Measurements from ENCODE around the gene BICRAL.

BICRAL gene

GRCh38 chr6:42820512-42821340, 38.9 kb downstream of the BICRAL start:
- in situ Hi-C loops (cut with HindIII; ENCODE audit: low sequenced_read_pairs): no loop called here
- TF ChIP-seq, protein P1, sequence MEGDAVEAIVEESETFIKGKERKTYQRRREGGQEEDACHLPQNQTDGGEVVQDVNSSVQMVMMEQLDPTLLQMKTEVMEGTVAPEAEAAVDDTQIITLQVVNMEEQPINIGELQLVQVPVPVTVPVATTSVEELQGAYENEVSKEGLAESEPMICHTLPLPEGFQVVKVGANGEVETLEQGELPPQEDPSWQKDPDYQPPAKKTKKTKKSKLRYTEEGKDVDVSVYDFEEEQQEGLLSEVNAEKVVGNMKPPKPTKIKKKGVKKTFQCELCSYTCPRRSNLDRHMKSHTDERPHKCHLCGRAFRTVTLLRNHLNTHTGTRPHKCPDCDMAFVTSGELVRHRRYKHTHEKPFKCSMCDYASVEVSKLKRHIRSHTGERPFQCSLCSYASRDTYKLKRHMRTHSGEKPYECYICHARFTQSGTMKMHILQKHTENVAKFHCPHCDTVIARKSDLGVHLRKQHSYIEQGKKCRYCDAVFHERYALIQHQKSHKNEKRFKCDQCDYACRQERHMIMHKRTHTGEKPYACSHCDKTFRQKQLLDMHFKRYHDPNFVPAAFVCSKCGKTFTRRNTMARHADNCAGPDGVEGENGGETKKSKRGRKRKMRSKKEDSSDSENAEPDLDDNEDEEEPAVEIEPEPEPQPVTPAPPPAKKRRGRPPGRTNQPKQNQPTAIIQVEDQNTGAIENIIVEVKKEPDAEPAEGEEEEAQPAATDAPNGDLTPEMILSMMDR (IDR thresholded peaks at IDR 0.05; ENCODE audit: low read depth, low read length): no peak
- no peak overlapping the region for H3K4me3 ChIP-seq (ENCODE audit: low read depth, low read length)
- no peak for DNase-seq (ENCODE audit: low read depth, low spot score)

DNA sequence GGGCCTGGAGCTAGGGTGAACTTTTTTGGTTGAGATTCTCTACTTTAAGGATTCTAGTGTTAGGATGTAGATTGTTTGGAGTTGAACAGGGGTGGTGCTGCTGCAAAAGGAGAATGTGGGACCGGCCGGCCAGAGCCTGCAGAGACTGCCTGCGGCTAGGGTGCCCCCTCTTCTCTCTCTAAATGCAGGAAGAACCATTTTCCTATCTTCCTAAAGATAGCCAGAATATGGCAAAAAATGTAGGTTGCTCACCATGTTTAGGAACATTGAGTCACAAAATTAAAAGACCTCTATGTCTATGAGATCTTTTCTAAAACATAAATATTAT, 39.5 kb downstream of the BICRAL start:
- H3K4me3 ChIP-seq (ENCODE audit: low read depth, low read length): no peak overlapping the region
- DNase-seq (ENCODE audit: low read depth, low spot score): no peak
- in situ Hi-C loops (cut with HindIII; ENCODE audit: low sequenced_read_pairs): no loop called here

DNA sequence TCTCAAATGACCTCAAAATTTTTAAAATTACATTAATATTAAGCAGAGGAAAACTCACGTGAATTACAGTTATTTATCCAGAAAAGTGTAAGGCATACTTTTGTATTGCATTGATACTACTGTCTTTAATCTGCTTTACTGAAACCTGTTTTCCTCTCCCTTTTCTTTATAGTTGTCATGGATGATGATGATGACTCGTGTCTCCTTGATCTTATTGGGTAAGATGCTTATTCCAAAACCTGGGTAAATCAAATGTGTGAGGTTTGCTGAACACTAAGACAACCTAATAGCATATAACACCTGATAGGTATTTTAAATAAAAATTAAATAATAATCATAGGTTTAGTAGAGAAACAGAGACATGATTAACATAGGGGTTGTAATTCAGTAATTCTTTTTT, 40.0 kb downstream of the BICRAL start:
- no peak for DNase-seq (ENCODE audit: low read depth, low spot score)
- in situ Hi-C loops (cut with HindIII; ENCODE audit: low sequenced_read_pairs): no loop called here
- TF ChIP-seq, protein P1 (IDR thresholded peaks at IDR 0.05; ENCODE audit: low read depth, low read length): no peak
- H3K4me3 ChIP-seq (ENCODE audit: low read depth, low read length): no peak overlapping the region

More for the DNA sequence above, 39.5 kb downstream of the BICRAL start:
- TF ChIP-seq, protein P1 (IDR thresholded peaks at IDR 0.05; ENCODE audit: low read depth, low read length): no peak

DNA sequence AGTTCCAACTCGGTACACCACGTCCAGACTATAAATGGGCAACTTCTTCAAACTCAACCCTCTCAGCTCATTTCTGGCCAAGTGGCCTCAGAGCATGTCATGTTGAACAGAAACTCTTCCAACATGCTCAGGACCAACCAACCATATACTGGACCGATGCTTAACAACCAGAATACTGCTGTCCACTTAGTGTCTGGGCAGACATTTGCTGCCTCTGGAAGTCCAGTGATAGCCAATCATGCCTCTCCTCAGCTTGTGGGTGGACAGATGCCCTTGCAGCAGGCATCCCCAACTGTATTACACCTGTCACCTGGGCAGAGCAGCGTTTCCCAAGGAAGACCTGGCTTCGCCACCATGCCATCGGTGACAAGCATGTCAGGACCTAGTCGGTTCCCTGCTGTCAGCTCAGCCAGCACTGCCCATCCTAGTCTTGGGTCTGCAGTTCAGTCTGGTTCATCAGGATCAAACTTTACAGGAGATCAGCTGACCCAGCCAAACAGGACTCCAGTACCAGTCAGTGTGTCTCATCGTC, 47.8 kb downstream of the BICRAL start:
- in situ Hi-C loops (cut with HindIII; ENCODE audit: low sequenced_read_pairs): no loop called here
- H3K4me3 ChIP-seq (ENCODE audit: low read depth, low read length): no peak overlapping the region
- TF ChIP-seq, protein P1 (IDR thresholded peaks at IDR 0.05; ENCODE audit: low read depth, low read length): no peak
- DNase-seq (ENCODE audit: low read depth, low spot score): no peak

DNA sequence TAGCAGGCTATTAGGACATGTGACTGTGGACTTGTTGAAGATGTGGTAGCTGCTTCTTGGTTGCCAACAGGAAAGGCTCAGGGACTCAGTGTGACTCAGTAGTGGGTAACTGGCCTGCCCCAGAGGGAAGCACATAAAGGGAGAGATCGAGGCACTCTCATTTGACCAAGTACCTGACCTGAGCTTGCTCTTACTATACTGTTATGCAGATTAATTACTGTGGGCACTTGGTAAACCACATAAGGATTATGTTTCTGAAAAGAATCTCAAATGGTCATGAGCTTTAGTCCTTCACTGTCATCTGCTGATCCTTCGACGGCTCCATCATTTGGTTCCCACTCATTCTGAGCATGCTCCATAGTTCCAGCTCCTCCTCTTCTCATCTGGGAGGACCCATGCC, 49.4 kb downstream of the BICRAL start:
- in situ Hi-C loops (cut with HindIII; ENCODE audit: low sequenced_read_pairs): no loop called here
- H3K4me3 ChIP-seq (ENCODE audit: low read depth, low read length): no peak overlapping the region
- TF ChIP-seq, protein P1 (IDR thresholded peaks at IDR 0.05; ENCODE audit: low read depth, low read length): no peak
- DNase-seq (ENCODE audit: low read depth, low spot score): peak; percentile 29

GRCh38 chr6:42834056-42834455, 52.2 kb downstream of the BICRAL start:
- no peak for DNase-seq (ENCODE audit: low read depth, low spot score)
- TF ChIP-seq, protein P1 (IDR thresholded peaks at IDR 0.05; ENCODE audit: low read depth, low read length): no peak
- in situ Hi-C loops (cut with HindIII; ENCODE audit: low sequenced_read_pairs): no loop called here
- H3K4me3 ChIP-seq (ENCODE audit: low read depth, low read length): no peak overlapping the region

Measured in astrocyte of the spinal cord (primary cell).